Measurements from ENCODE around the gene SCT.

SCT gene

GRCh38 chr11:603154-603553, 23.8 kb downstream of the SCT start:
- no peak overlapping the region for H3K4me3 ChIP-seq (ENCODE audit: low read depth, low read length)
- TF ChIP-seq, protein P1, sequence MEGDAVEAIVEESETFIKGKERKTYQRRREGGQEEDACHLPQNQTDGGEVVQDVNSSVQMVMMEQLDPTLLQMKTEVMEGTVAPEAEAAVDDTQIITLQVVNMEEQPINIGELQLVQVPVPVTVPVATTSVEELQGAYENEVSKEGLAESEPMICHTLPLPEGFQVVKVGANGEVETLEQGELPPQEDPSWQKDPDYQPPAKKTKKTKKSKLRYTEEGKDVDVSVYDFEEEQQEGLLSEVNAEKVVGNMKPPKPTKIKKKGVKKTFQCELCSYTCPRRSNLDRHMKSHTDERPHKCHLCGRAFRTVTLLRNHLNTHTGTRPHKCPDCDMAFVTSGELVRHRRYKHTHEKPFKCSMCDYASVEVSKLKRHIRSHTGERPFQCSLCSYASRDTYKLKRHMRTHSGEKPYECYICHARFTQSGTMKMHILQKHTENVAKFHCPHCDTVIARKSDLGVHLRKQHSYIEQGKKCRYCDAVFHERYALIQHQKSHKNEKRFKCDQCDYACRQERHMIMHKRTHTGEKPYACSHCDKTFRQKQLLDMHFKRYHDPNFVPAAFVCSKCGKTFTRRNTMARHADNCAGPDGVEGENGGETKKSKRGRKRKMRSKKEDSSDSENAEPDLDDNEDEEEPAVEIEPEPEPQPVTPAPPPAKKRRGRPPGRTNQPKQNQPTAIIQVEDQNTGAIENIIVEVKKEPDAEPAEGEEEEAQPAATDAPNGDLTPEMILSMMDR (IDR thresholded peaks at IDR 0.05; ENCODE audit: low read depth, low read length), result no peak
- H3K9me3 ChIP-seq, result no peaks in the 10 kb centered on the region
- H3K36me3 ChIP-seq, result peaks cover 41% of the 10 kb centered on the region
- no peaks in the 10 kb centered on the region for H3K27me3 ChIP-seq
- DNase-seq, result no peak
- H3K4me1 ChIP-seq, result peaks cover 9% of the 10 kb centered on the region

DNA sequence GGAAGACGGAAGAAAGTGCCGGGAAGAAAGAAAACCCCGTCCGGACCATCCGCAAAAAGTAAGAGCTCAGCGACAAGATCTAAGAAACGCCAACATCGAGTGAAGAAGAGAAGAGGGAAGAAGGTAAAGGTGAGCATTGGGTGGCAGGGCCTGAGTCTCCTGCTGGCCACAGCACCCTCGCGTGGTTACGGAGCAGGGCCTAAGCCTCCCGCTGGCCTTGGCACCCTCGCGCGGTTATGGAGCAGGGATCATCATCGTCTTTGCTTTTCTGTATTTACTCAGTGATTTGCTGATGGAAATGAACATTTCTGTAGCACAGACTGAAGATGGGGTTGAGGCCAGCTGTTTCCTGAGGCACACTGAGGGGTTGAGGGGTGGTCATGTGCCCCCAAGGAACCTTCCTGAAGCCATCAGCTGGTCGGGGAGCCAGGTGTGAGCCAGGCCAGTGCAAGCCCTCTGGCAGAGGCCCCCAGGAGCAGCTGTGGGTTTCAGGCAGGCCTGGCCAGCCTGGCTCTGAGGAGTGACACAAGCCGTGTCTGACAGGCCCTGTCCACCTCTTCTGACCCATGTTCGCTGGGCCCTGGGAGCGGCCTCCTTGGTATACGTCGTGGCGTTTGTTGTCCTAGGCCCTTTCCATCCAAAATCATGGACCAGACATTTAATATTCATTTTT, 25.3 kb downstream of the SCT start:
- Histone ChIP-seq H3K27me3 (no peaks in the 10 kb centered on the region), H3K9me3 (no peaks in the 10 kb centered on the region), H3K4me1 (peaks cover 8% of the 10 kb centered on the region), H3K36me3 (peaks cover 26% of the 10 kb centered on the region), H3K4me3 (ENCODE audit: low read depth, low read length) (no peak overlapping the region)
- TF ChIP-seq, protein P1 (IDR thresholded peaks at IDR 0.05; ENCODE audit: low read depth, low read length), result no peak
- DNase-seq, result no peak

- Histone ChIP-seq H3K27me3 (no peaks in the 10 kb centered on the region), H3K36me3 (peaks cover 8% of the 10 kb centered on the region), H3K9me3 (no peaks in the 10 kb centered on the region), H3K4me3 (ENCODE audit: low read depth, low read length) (no peak overlapping the region), H3K4me1 (no peaks in the 10 kb centered on the region)
- DNase-seq, result no peak
- TF ChIP-seq, protein P1 (IDR thresholded peaks at IDR 0.05; ENCODE audit: low read depth, low read length), result no peak
Observed at GRCh38 chr11:598005-598680, 28.8 kb downstream of the SCT start.

- TF ChIP-seq, protein P1 (IDR thresholded peaks at IDR 0.05; ENCODE audit: low read depth, low read length), result 0 out of 2 replicates have a peak, but pooled peaks have one; percentile 5
- Histone ChIP-seq H3K36me3 (peaks cover 16% of the 10 kb centered on the region), H3K4me1 (no peaks in the 10 kb centered on the region), H3K9me3 (no peaks in the 10 kb centered on the region), H3K27me3 (no peaks in the 10 kb centered on the region), H3K4me3 (ENCODE audit: low read depth, low read length) (no peak overlapping the region)
- no peak for DNase-seq
Observed at GRCh38 chr11:597166-597725, 29.7 kb downstream of the SCT start.

DNA sequence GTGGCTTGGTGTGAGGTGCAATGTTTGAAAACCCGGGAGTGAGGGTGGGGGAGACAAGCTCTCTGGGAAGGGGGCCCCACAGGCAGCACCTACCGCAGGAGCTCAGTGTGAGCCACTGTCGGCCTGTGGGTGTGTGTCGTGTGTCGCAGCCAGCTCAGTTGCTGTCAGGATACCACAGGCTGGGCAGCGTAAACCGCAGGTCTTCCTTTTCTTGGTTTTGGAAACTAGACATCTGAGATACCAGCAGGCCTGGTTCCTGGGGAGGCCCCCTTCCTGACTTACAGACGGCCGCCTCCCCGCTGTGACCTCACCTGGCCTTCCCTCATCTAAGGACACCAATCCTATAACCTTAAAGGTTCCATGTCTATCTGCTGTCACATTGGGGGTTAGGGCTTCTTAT, 30.6 kb downstream of the SCT start:
- peaks cover 11% of the 10 kb centered on the region for H3K36me3 ChIP-seq
- no peak for DNase-seq
- H3K9me3 ChIP-seq, result no peaks in the 10 kb centered on the region
- H3K4me3 ChIP-seq (ENCODE audit: low read depth, low read length), result no peak overlapping the region
- TF ChIP-seq, protein P1 (IDR thresholded peaks at IDR 0.05; ENCODE audit: low read depth, low read length), result no peak
- H3K4me1 ChIP-seq, result no peaks in the 10 kb centered on the region
- no peaks in the 10 kb centered on the region for H3K27me3 ChIP-seq

GRCh38 chr11:595400-595799, 31.6 kb downstream of the SCT start:
- H3K4me3 ChIP-seq (ENCODE audit: low read depth, low read length), result no peak overlapping the region
- no peaks in the 10 kb centered on the region for H3K27me3 ChIP-seq
- peaks cover 8% of the 10 kb centered on the region for H3K36me3 ChIP-seq
- DNase-seq, result no peak
- TF ChIP-seq, protein P1 (IDR thresholded peaks at IDR 0.05; ENCODE audit: low read depth, low read length), result no peak
- H3K4me1 ChIP-seq, result no peaks in the 10 kb centered on the region
- no peaks in the 10 kb centered on the region for H3K9me3 ChIP-seq

Data from BE2C (cell line).